Subcutaneous adipose tissue (tissue), 4 donors: Measurements from ENCODE around the gene OR4D2. TPM values are rescaled to one million over a fixed set of nuclear protein-coding genes. Genes with fewer than 3 reads are reported as not detected.

ENCODE experiments used
- total RNA-seq, 4 donors: library from RNA; depleted of rRNA; stranded (reverse); fragments of >200 nt; gene quantifications; one replicate each; pipeline ENCODE4 v1.1.0, GENCODE V29; 2016
- TF ChIP-seq, protein P1 (sequence below): fragments of 450-650 bp; IDR thresholded peaks from one replicate; pipeline ENCODE4 v1.5.1; 2016; ENCODE audit warnings: low read depth, mild to moderate bottlenecking, control low read depth, antibody characterized with exemption, moderate library complexity

OR4D2 gene
- not detected for total RNA-seq

DNA sequence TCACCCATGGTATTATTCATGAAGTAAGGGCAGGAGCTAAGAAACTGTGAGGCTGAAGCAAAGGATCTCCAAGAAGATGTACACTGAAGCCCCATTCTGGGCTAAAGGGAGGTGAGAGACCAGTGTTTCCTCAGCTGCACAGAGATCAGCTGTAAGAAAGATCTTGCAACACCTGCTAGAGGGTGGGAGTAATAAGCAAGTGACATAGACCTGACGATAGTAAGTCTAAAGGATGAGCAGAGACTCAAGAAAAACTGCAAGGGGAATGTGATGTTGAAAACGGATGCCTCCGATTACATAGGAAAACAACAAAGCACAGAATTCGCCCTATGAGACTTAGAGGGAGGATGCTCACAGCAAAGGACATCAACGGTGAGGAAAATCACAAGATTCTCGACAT, at the start of gene OR4D2:
Gene OR4D2, plus strand, starts transcription at position 301 of the 400 bp plus-strand sequence. CDS start 2,674 bp downstream, outside the sequence.
- TF ChIP-seq, protein P1, sequence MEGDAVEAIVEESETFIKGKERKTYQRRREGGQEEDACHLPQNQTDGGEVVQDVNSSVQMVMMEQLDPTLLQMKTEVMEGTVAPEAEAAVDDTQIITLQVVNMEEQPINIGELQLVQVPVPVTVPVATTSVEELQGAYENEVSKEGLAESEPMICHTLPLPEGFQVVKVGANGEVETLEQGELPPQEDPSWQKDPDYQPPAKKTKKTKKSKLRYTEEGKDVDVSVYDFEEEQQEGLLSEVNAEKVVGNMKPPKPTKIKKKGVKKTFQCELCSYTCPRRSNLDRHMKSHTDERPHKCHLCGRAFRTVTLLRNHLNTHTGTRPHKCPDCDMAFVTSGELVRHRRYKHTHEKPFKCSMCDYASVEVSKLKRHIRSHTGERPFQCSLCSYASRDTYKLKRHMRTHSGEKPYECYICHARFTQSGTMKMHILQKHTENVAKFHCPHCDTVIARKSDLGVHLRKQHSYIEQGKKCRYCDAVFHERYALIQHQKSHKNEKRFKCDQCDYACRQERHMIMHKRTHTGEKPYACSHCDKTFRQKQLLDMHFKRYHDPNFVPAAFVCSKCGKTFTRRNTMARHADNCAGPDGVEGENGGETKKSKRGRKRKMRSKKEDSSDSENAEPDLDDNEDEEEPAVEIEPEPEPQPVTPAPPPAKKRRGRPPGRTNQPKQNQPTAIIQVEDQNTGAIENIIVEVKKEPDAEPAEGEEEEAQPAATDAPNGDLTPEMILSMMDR: no peak

GRCh38 chr17:58117382-58117781, 49.4 kb upstream of the OR4D2 start:
- TF ChIP-seq, protein P1: no peak

- TF ChIP-seq, protein P1: no peak
Observed at GRCh38 chr17:58119491-58119890, 47.3 kb upstream of the OR4D2 start.

DNA sequence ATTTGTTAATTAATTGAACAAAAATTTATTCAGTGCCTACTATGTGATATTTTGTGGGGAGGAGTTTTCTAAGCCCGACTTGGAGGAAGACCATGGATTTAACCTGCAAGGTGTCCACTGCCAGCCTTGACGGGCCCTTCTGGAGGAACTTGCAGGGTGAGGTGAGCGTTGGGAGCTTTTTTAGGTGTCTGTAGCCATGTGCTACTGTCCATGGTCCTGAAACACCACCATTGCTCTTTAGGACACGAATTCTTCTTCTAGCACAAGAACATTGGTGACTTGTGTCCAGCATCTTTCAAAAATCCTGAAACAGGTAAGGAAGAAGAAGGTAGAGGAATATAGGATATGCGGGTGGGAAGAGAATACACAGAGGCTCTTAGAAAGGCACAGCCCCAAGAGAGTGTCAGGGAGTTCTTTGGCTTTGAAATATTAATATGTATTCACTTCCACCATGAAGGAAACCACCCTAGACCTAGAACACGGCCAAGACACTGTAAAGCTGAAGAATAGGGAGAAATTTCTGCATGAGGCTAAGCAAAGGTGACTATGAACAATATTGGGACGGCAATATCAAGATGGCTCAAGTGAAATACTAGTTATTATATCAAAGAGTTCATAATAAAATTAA, 46.5 kb upstream of the OR4D2 start:
- TF ChIP-seq, protein P1: no peak

GRCh38 chr17:58121925-58122324, 44.9 kb upstream of the OR4D2 start:
- TF ChIP-seq, protein P1: no peak

- TF ChIP-seq, protein P1: no peak
Observed at GRCh38 chr17:58127846-58128245, 38.9 kb upstream of the OR4D2 start.

DNA sequence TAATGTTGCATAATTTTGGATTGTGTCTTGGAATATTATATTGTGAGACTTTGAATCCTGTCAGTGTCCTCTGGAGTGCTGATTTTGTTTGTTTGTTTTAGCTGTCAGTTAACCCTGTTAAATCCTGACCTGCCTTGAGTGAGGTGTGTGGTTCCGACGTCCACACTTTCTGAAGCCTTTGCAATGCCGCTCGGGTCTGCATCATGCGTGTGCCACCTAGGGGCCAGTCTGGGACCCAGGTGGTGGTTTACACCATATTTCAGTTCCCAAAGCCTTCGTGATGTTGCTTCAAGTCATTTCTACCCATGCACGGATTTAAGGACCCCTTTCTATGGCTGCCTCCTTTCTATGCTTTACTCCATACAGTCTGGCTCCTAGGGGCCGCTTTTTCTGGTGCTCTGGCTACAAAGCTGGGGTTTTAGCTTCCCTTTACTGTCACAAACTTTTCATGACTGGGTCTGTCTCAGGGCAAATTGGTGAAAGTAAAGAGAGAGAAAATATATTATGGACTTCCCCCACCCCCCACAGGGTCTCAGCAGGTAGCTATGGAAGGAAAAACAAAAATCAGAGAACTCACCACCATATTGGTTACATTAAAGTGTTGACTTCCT, 30.0 kb upstream of the OR4D2 start:
- TF ChIP-seq, protein P1: no peak
